GM18517 (cell line): ENCODE results near the gene POLE3.
"Not testable (repeated sequence)": the region's sequence is repeated elsewhere in the genome, so short reads cannot be mapped to it uniquely, and the experiment has no call there.

Experiments
- ATAC-seq: cut with Tn5 transposase; IDR thresholded peaks from one replicate; pipeline ENCODE4 v1.9.1; 2021; ENCODE audit warnings: mild to moderate bottlenecking, moderate library complexity; ENCODE audit not compliant: unreplicated experiment

POLE3 gene, protein sequence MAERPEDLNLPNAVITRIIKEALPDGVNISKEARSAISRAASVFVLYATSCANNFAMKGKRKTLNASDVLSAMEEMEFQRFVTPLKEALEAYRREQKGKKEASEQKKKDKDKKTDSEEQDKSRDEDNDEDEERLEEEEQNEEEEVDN

GRCh38 chr9:113410207-113410864 lies at the start of gene POLE3, which contains the start of gene C9orf43:
Gene POLE3 (minus strand): TSS chr9:113410675. CDS start chr9:113410293, 382 bp downstream.
Gene C9orf43 (plus strand): TSS chr9:113410747. CDS start chr9:113413494, 2,747 bp downstream.
- ATAC-seq: peak; percentile 84

DNA sequence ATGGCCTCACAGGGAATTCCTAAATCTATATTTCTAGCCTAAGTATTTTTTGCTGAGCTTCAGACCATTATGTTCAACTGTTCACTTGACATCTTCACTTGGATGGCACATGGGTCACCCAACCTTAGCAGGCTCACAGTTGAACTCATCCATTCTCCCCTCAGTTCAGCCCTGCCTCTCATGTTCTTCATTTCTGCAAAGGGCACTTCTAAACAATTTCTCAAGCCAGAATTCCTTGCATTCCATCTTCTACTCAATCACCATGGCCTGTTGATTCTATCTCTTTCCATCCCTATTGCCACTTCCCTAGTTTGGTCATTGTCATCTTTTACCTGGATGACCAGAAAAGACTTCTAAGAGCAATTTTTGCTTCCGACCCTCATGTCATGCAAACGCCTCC lies 45.8 kb upstream of the POLE3 start:
- ATAC-seq: no peak

DNA sequence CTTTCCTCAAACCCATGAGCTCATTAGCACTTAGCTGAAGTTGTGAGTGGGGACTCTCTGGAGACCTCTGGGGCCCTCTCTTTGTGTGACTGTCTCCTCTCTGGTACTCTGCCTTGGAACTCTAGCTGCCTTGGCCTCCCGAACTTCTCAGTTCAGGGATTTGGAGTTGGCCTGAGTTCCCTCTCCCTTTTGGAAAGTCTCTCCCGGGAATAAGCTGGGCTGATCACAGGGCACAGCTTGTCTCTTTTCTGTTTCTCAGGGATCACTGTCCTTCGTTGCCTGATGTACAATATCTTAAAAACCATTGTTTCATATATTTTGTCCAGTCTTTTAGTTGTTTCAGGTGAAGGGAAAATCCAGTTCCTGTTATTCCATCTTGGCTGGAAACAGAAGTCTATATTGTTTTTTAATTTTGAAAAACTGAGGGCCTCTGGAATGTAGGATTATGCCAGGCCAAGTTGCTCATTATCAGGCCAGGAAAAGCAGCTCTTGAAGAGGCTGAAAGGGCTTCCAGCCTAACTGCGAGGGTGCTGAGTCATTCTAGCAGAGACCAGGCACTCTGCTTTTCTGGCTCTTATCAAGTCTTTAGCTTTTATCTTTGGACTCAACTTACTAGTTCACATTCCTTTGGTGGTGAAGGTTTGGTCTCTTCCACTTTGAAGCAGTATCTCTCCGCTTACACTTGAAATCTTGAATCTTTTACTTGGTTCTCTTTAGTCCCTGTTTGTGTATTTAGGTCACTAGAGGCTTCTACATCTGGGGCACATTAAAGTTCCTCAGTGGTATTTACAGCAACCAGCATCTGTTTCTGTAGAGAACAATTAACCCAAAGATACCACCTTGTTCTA lies 44.7 kb upstream of the POLE3 start:
- ATAC-seq: no peak

DNA sequence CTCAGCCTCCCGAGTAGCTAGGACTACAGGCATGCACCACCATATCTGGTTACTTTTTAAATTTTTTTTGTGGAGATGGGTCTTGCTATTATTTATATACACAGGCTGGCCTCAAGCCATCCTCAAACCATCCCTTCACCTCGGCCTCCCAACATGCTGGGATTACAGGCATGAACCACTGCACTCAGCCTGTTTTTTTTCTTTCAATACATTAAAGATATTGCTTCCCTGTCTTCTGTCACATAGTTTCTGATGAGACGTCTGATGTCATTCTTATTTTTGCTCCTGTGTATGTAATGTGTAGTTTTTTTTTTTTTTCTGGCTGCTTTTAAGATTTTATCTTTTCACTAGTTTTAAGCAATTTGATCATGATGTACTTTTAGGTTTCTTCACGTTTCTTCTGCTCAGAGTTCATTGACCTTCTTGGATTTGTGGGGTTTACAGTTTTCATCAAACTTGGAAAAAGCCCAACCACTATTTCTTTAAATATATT lies 41.7 kb upstream of the POLE3 start:
- no peak for ATAC-seq

GRCh38 chr9:113449376-113449775 lies 38.9 kb upstream of the POLE3 start:
- ATAC-seq: no peak

DNA sequence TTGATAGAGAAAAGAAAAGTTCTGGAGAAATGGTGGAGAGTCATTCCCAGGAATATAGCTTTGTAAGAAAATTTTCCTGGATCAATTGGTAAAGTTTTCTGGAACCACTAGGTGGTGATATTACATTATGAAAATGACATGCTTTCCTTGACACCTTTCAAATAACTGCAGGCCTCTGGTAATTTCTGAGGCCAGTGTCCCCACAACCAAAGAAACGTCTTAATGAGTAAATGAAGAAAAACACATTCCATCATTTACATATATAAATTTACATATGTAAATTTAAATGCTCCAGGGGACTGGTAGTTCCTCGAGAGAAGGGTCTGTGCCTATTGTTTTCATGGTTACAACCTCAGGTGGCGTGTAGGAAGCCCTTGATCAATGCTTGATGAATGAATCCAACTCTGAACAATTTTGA lies 35.9 kb upstream of the POLE3 start:
- no peak for ATAC-seq

GRCh38 chr9:113444736-113445135 lies 34.3 kb upstream of the POLE3 start:
- no peak for ATAC-seq

GRCh38 chr9:113437716-113438115 lies 27.2 kb upstream of the POLE3 start:
- not testable (repeated sequence) for ATAC-seq

DNA sequence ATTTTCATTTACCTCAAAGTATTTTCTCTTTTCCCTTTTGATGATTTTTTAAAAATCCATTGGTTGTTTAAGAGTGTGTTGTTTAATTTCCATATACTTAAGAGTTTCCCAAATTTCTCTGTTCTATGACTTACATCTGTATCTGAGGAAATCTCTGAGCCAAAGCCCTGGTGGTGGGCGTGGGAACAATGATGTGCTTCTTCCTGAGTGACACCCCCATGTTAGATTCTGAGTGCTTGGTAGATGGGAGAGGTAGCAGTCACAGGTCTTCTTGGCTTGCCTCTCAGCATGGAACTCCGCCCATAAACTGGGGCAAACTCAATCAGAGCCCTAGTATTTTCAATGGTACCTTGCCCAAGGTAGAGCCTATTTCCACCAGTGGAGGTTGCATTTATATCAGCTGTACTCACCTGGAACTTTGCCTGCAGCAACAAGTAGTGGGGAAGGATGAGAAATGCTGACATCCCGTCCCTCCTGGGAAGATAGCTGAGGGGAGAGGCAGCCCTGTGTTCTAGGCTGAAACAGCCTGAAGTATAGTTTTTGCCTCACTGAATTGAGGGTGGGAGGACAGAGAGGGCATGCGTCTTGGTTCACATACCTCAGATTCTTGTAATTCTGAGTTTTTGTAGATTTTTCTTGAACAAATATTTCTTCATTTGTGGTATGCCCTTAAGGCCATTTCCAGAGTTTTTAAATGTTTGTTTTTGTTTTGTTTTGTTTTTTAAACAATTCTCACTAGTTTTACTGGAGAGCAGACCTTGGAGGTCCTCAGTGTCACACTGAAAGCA lies 26.4 kb upstream of the POLE3 start:
- no peak for ATAC-seq

GRCh38 chr9:113431191-113431590 lies 20.7 kb upstream of the POLE3 start:
- ATAC-seq: no peak

GRCh38 chr9:113428062-113428615 lies 17.7 kb upstream of the POLE3 start:
- ATAC-seq: no peak

DNA sequence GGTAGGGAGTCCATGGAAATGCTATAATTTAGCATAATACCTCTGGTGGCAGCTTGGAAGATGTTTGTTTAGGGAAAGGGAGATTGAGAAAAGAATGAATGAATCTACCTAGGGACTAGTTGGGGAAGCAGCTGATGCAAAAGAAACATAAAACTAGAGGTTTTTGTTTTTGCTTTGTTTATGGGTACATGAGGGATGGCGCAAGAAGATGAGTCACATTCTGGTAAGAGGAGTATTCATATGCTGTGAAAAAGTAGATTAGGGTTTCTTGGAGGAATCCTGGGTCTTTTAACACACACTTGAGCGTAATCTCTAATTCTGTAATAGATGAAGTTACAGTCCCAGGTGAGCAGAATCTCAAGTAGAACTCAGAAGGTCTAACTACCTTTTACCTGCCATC lies 17.2 kb upstream of the POLE3 start:
- ATAC-seq: no peak

- no peak for ATAC-seq
Measured at GRCh38 chr9:113426701-113427100, 16.2 kb upstream of the POLE3 start.

DNA sequence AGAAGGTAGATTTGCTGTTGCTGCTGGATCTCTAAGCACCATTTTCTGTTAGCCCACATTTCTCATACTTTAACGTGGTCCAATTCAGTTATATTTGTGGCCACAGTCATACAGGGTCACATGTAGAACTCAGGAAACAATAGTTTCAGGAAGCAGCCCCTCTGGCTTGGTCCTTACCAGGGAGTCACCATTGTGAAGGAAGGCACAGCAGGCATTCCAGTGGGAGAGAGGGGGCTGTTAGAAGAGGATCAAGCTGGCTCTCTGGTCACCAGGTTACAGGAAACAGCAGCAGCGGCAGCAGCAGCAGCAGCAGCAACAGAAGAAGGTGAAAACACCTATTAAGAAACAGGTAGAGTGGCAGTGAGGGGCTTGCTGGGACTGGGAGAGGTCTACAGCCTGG lies 14.6 kb upstream of the POLE3 start:
- no peak for ATAC-seq

DNA sequence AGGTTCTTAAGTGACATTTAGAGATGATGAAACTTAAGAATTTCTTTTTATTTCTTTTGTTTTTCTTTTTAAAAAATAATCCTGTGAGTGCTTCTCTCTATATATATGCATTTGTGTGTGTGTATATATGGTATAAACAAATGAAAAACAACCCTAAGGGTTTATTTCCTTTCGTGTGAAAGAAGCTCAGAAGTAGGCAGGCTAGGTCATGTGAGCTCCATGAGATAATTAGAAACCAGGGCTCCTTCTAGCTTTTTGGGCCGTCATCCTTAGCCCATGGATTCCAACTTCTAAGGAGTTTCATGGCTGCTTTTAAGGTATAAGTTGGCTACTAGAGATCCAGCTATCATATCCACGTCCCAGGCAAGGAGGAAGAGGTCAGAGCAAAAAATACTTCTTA lies 11.3 kb upstream of the POLE3 start:
- ATAC-seq: no peak

GRCh38 chr9:113417370-113417769 lies 6.9 kb upstream of the POLE3 start:
- no peak for ATAC-seq

DNA sequence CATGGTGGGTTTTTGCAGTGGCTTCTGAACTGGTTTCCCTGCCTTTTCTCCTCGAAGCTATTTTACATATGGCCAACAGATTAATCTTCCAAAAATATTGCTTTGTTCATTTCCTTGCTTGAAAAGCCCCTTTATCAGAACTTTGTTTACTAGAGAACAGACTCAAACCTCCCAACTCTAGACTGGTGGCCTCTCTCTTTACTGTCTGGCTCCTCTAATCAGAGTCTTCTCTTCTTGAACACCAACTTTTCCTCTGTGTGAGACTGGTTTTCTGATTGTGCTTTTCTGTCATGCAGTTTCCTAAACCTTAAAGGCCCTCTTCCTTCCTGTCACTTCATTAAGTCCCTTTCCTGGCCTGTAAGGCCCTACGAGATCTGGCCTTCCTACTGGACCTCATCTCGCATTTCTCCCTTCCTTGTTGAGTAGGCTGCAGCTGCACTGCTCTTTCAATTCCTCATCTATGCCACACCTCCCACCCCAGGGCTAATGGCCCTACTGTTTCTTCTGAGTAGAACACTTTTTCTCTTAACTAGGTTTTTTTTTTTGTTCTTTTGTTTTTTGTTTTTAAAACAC lies 5.8 kb upstream of the POLE3 start:
- ATAC-seq: peak; percentile 95

DNA sequence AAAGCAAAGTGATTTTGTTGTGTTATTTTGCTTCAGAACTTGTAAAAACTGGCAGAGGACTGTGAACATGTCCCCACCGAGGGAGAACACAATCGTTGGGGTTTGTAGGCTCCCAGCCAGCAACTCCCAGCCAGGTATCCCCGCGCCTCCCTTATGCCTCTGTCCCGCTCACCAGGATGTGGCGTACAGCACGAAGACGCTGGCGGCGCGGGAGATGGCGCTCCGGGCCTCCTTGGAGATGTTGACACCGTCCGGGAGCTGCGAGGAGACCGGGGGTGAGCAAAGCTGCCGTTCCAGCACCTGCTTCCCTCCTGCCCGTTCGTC lies 630 bp downstream of the POLE3 start:
- ATAC-seq: no peak

DNA sequence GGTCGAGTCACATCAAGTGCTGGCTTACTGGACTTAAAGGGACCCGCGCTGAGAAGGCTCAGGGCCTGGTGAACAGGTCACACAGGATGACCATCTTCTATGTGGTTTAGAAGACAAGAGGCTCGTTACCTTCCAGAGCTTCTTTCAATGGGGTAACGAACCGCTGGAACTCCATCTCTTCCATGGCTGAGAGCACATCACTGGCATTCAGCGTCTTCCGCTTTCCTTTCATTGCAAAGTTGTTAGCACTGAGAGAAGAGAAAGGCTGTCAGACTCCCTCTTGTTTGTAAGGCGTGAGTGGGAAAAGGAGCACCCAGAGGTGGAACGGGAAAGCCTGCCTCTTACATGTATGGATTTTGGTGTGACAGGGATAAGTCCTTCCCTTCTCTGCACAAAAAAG lies 994 bp downstream of the POLE3 start:
- no peak for ATAC-seq

- peak; percentile 37 for ATAC-seq
Measured at GRCh38 chr9:113406873-113407511, 3.5 kb downstream of the POLE3 start.
